PC-3 (cell line): ENCODE results near the gene PROKR1. TPM values are rescaled to one million over a fixed set of nuclear protein-coding genes. Genes with fewer than 3 reads are reported as not detected.

Experiments
- ATAC-seq: fragments of 200-7000 bp; cut with Tn5 transposase; 2 replicates; pipeline ENCODE4 v1.9.1; 2020; ENCODE audit warnings: mild to moderate bottlenecking, moderate library complexity
- BruUV-seq: library from RNA; stranded (reverse); fragments of 400-500 nt; replicated peaks from 2 replicates; lab custom pipeline; 2021; lab: Mats Ljungman, UMichigan
- CTCF ChIA-PET: fragments of 300-600 bp; sonication (Branson Sonifier 250); formaldehyde crosslinking; loops from one replicate; lab custom pipeline; 2022; ENCODE audit warnings: antibody characterized with exemption; lab: Charles Lee
- POLR2A ChIA-PET: fragments of 300-600 bp; sonication (Branson Sonifier 250); formaldehyde crosslinking; loops from one replicate; lab custom pipeline; 2022; ENCODE audit warnings: antibody characterized with exemption; ENCODE audit not compliant: unreplicated experiment; lab: Charles Lee
- DNase-seq: peaks from one replicate; pipeline ENCODE4 v3.0.0-alpha.2; 2015
- H2AFZ ChIP-seq: fragments of 300-600 bp; sonication (generic); 2 replicates; pipeline ENCODE4 v1.6.0; 2016; ENCODE audit warnings: antibody characterized with exemption, low read length
- H3F3A ChIP-seq: fragments of 300-600 bp; sonication (generic); one replicate; pipeline ENCODE4 v1.6.0; 2017; ENCODE audit warnings: antibody characterized with exemption, low read length, control low read depth, mild to moderate bottlenecking; ENCODE audit not compliant: unreplicated experiment
- H3K27ac ChIP-seq: fragments of 300-600 bp; sonication (generic); 2 replicates; pipeline ENCODE4 v1.5.1; 2016; ENCODE audit warnings: mild to moderate bottlenecking, low read length
- H3K27me3 ChIP-seq: fragments of 300-600 bp; sonication (generic); 2 replicates; pipeline ENCODE4 v1.6.1; 2016; ENCODE audit warnings: low read length, mixed read lengths
- H3K36me3 ChIP-seq: fragments of 300-600 bp; sonication (generic); 2 replicates; pipeline ENCODE4 v1.6.1; 2016; ENCODE audit warnings: low read depth, mixed run types, low read length, mixed read lengths
- H3K4me1 ChIP-seq: fragments of 300-600 bp; sonication (generic); 2 replicates; pipeline ENCODE4 v1.5.1; 2016; ENCODE audit warnings: low read length; ENCODE audit not compliant: insufficient read depth
- H3K4me2 ChIP-seq: fragments of 300-600 bp; sonication (generic); 2 replicates; pipeline ENCODE4 v1.6.0; 2016; ENCODE audit warnings: low read length
- H3K4me3 ChIP-seq: fragments of 300-600 bp; sonication (generic); 2 replicates; pipeline ENCODE4 v1.5.1; 2016; ENCODE audit warnings: mild to moderate bottlenecking, low read length, mixed read lengths
- H3K79me2 ChIP-seq: fragments of 300-600 bp; sonication (generic); 2 replicates; pipeline ENCODE4 v1.6.1; 2017; ENCODE audit warnings: low read length, mixed read lengths
- H3K9ac ChIP-seq: fragments of 300-600 bp; sonication (generic); 2 replicates; pipeline ENCODE4 v1.6.0; 2016; ENCODE audit warnings: mild to moderate bottlenecking, low read length
- H3K9me2 ChIP-seq: fragments of 300-600 bp; sonication (generic); replicated peaks from 2 replicates; pipeline ENCODE4 v1.6.1; 2016; ENCODE audit warnings: mixed run types, low read length, mixed read lengths
- H3K9me3 ChIP-seq: fragments of 300-600 bp; sonication (generic); 2 replicates; pipeline ENCODE4 v1.6.1; 2016; ENCODE audit warnings: low read length, mixed read lengths
- H4K20me1 ChIP-seq: fragments of 300-600 bp; sonication (generic); 2 replicates; pipeline ENCODE4 v1.6.1; 2016; ENCODE audit warnings: low read length, mixed read lengths
- EZH2 ChIP-seq: fragments of 300-600 bp; sonication (generic); IDR thresholded peaks from one replicate; pipeline ENCODE4 v1.6.1; 2017; ENCODE audit warnings: antibody characterized with exemption, mild to moderate bottlenecking, low read length; ENCODE audit not compliant: unreplicated experiment
- EZH2phosphoT487 ChIP-seq: fragments of 300-600 bp; sonication (generic); IDR thresholded peaks from 2 replicates; pipeline ENCODE4 v1.6.1; 2018; ENCODE audit warnings: mild to moderate bottlenecking, antibody characterized with exemption, low read length, borderline replicate concordance
- intact Hi-C: fragments of 100-400 bp; cut with micrococcal nuclease; formaldehyde crosslinking; loops from 2 replicates; pipeline ENCODE4 v1.9.0; 2023
- total RNA-seq: library from RNA; depleted of rRNA; stranded (reverse); fragments of >200 nt; gene quantifications from 2 replicates; pipeline ENCODE4 v1.2.3, GENCODE V29; 2014; rRNA removed
- TF ChIP-seq, protein P1 (sequence below): fragments of 300-600 bp; sonication (generic); conservative IDR thresholded peaks from 2 replicates; pipeline ENCODE4 v1.5.1; 2017; ENCODE audit warnings: antibody characterized with exemption, low read depth, mild to moderate bottlenecking, low read length

The PROKR1 gene
- total RNA-seq, 1 experiment from 2014 or later = 0.26 TPM

DNA sequence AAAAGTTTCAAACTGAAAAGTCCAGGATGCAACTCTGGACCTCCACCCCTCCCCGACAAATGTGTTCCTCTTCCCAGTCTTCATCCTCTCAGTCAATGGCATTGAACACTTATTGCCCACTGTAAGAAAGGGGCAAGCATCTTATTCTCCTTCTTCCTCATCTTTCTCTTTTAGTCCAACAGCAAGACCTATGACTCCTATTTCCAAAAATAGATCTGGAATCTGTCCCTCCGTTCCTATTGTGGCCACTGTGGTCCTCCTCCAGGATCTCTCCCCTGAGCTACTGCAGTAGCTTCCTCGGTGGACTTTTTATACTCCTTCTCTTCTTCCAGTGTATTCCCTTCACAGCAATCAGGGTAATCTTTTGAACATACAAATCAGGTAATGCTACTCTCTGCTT lies 63.3 kb downstream of the PROKR1 start:
- H2AFZ ChIP-seq = no peak overlapping the region
- DNase-seq (no peak), ATAC-seq (no peak)
- intact Hi-C loops = no loop called here
- no peaks in the 10 kb centered on the region for H3K9me3 ChIP-seq
- no peak overlapping the region for H3K4me3 ChIP-seq
- ChIA-PET POLR2A (no interaction called here), CTCF (no interaction called here)
- no peaks in the 10 kb centered on the region for H4K20me1 ChIP-seq
- BruUV-seq = no TSS peak
- H3K27me3 ChIP-seq = peaks cover 26% of the 10 kb centered on the region
- H3K27ac ChIP-seq = no peak overlapping the region
- no peak overlapping the region for H3K9ac ChIP-seq
- no peaks in the 10 kb centered on the region for H3K9me2 ChIP-seq
- H3K4me1 ChIP-seq = no peaks in the 10 kb centered on the region; the same call in 1 of the 2 replicates
- TF ChIP-seq EZH2 (no peak), EZH2phosphoT487 (no peak)
- TF ChIP-seq, protein P1, sequence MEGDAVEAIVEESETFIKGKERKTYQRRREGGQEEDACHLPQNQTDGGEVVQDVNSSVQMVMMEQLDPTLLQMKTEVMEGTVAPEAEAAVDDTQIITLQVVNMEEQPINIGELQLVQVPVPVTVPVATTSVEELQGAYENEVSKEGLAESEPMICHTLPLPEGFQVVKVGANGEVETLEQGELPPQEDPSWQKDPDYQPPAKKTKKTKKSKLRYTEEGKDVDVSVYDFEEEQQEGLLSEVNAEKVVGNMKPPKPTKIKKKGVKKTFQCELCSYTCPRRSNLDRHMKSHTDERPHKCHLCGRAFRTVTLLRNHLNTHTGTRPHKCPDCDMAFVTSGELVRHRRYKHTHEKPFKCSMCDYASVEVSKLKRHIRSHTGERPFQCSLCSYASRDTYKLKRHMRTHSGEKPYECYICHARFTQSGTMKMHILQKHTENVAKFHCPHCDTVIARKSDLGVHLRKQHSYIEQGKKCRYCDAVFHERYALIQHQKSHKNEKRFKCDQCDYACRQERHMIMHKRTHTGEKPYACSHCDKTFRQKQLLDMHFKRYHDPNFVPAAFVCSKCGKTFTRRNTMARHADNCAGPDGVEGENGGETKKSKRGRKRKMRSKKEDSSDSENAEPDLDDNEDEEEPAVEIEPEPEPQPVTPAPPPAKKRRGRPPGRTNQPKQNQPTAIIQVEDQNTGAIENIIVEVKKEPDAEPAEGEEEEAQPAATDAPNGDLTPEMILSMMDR = no peak
- H3K36me3 ChIP-seq = no peaks in the 10 kb centered on the region
- H3K4me2 ChIP-seq = no peak overlapping the region
- no peaks in the 10 kb centered on the region for H3F3A ChIP-seq
- no peaks in the 10 kb centered on the region for H3K79me2 ChIP-seq

Other genes with a start within 250 kb of the PROKR1 start
- gene FBXO48, start 176.3 kb upstream of the PROKR1 start, total RNA-seq = 0.52 and 0.91 TPM in 2 replicates
- 0.69 and 2.4 TPM in 2 replicates for gene APLF, start 176.0 kb upstream of the PROKR1 start, total RNA-seq
- gene ARHGAP25, start 91.2 kb downstream of the PROKR1 start, total RNA-seq = not detected in 2 replicates
- gene BMP10, start 227.8 kb downstream of the PROKR1 start, total RNA-seq = not detected in 2 replicates